ENCODE measurements around the gene ZSWIM7.

ZSWIM7 gene

GRCh38 chr17:15928286-15928785 is 71.2 kb downstream of the ZSWIM7 start:
- DNase-seq, result no peak

Data from fibroblast of skin of back (primary cell).